Esophagus muscularis mucosa (tissue), 3 donors: ENCODE results near the gene GRIK1.

ENCODE experiments used
- CTCF ChIP-seq, 3 experiments: fragments of 200-600 bp in 2 of 3; fragments of 450-650 bp in 1 of 3; sonication (generic) in 2 of 3; IDR thresholded peaks; one replicate each; pipeline ENCODE4 v1.5.1; 2017 to 2019; ENCODE audit warnings: antibody characterized with exemption in 3 of 3, mild to moderate bottlenecking in 2 of 3, moderate library complexity in 1 of 3
- POLR2AphosphoS5 ChIP-seq, 2 donors: sonication (generic); formaldehyde crosslinking; IDR thresholded peaks; one replicate each; pipeline ENCODE4 v1.6.1; 2017; ENCODE audit warnings: antibody characterized with exemption in 2 of 2

DNA sequence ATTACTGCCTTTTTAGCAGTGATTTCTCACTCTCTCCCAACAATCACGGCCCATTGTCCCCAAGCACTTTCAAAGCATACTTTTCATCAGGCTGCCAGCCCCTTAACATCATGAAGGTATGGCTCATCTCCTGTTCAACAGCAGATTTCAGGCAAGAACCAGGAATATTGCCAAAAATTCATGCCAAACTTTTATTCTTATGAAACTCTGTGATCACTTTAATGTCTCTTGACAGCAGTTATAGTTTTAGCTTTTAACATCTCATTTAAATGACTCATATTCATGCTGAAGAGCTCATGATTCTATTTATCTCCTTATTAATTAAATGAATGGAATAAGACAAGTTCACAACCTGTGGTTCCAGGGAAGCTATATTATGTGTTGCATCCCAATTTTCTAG is 235.1 kb downstream of the GRIK1 start:
- TF ChIP-seq CTCF (IDR thresholded peaks at IDR 0.05): no peak
- TF ChIP-seq POLR2AphosphoS5 (IDR thresholded peaks at IDR 0.05): no peak
